A549 treated with AZD9567 at 1 μM for 4 hours (cell line): Measurements from ENCODE around the gene SBNO1. TPM values are rescaled to one million over a fixed set of nuclear protein-coding genes. Genes with fewer than 3 reads are reported as not detected.

Experiments used
- total RNA-seq: library from RNA; stranded (reverse); fragments of 200-300 nt; extraction: Qiagen RNA extraction; gene quantifications from 5 replicates; pipeline ENCODE4 v1.2.3, GENCODE V29; 2022; ENCODE audit not compliant: insufficient read depth

Gene SBNO1
- 19.7 to 30.9 TPM (median 23.3 TPM) in 5 replicates for total RNA-seq

GRCh38 chr12:123364532-123365024, at the start of gene SBNO1:
SBNO1 (minus strand) TSS chr12:123364847; CDS start chr12:123350441, 14,406 bp downstream.

Other genes starting within 250 kb of the SBNO1 start
- 12.8 to 20.2 TPM (median 17.3 TPM) in 5 replicates for gene PITPNM2, start 213.8 kb downstream of the SBNO1 start, total RNA-seq
- gene MPHOSPH9, start 131.7 kb downstream of the SBNO1 start, total RNA-seq = 19.5 to 45.8 TPM (median 23.0 TPM) in 5 replicates
- gene MTRFR, start 131.4 kb downstream of the SBNO1 start, total RNA-seq = 14.0 to 19.5 TPM (median 16.6 TPM) in 5 replicates
- gene CDK2AP1, start 93.0 kb downstream of the SBNO1 start, total RNA-seq = 153 to 173 TPM (median 161 TPM) in 5 replicates
- 45.8 to 56.9 TPM (median 50.5 TPM) in 5 replicates for gene KMT5A, start 19.3 kb upstream of the SBNO1 start, total RNA-seq
- 1.5 to 2.0 TPM (median 1.7 TPM) in 5 replicates for gene RILPL2, start 71.8 kb upstream of the SBNO1 start, total RNA-seq
- gene SNRNP35, start 93.3 kb upstream of the SBNO1 start, total RNA-seq = 16.0 to 17.0 TPM (median 16.2 TPM) in 5 replicates
- gene RILPL1, start 168.9 kb upstream of the SBNO1 start, total RNA-seq = 10.9 to 14.5 TPM (median 13.7 TPM) in 5 replicates
- gene TMED2, start 219.7 kb upstream of the SBNO1 start, total RNA-seq = 179 to 207 TPM (median 190 TPM) in 5 replicates
- gene DDX55, start 237.3 kb upstream of the SBNO1 start, total RNA-seq = 32.8 to 41.9 TPM (median 33.0 TPM) in 5 replicates